Measurements from ENCODE around the gene AANAT.

The AANAT gene

GRCh38 chr17:76467366-76467765 lies at the start of gene AANAT:
TSS of gene AANAT (plus strand) at chr17:76467603. CDS start at chr17:76468747, 1,144 bp downstream.
- TF ChIP-seq CTCF (IDR thresholded peaks at IDR 0.05): no peak

GRCh38 chr17:76419576-76420260 lies 47.7 kb upstream of the AANAT start:
- TF ChIP-seq CTCF (IDR thresholded peaks at IDR 0.05): no peak

GRCh38 chr17:76420356-76421043 lies 46.9 kb upstream of the AANAT start:
- no peak for TF ChIP-seq CTCF (IDR thresholded peaks at IDR 0.05)

GRCh38 chr17:76421044-76421407 lies 46.4 kb upstream of the AANAT start:
- TF ChIP-seq CTCF (IDR thresholded peaks at IDR 0.05): no peak

- no peak for TF ChIP-seq CTCF (IDR thresholded peaks at IDR 0.05)
Observed at GRCh38 chr17:76422406-76422805, 45.0 kb upstream of the AANAT start.

GRCh38 chr17:76422860-76423259 lies 44.5 kb upstream of the AANAT start:
- TF ChIP-seq CTCF (IDR thresholded peaks at IDR 0.05): no peak

GRCh38 chr17:76426853-76427252 lies 40.5 kb upstream of the AANAT start:
- TF ChIP-seq CTCF (IDR thresholded peaks at IDR 0.05): no peak

Measured in LNCAP (cell line).